ENCODE results near the gene A2M. TPM values are rescaled to one million over a fixed set of nuclear protein-coding genes. Genes with fewer than 3 reads are reported as not detected.
"Not testable (repeated sequence)": the region's sequence is repeated elsewhere in the genome, so short reads cannot be mapped to it uniquely, and the experiment has no call there.

The A2M gene
- total and polyA plus RNA-seq, 2 of the 4 experiments (the other 2 are of a cell fraction), result 1.1 to 3.2 TPM

GRCh38 chr12:9143137-9143536 is 27.4 kb upstream of the A2M start:
- Histone ChIP-seq H3K4me2 (ENCODE audit: low read depth, low read length) (no peak overlapping the region), H3K27me3 (ENCODE audit: control insufficient read depth, insufficient read depth, low read length) (no peaks in the 10 kb centered on the region), H3K18ac (ENCODE audit: low read depth, low read length) (no peak overlapping the region), H4K8ac (ENCODE audit: low read depth in 2 of 2, low read length in 2 of 2) (no peak overlapping the region), H3K4ac (ENCODE audit: low read depth, low read length) (no peak overlapping the region), H3K9me1 (ENCODE audit: insufficient read depth, low read length) (no peaks in the 10 kb centered on the region), H4K91ac (ENCODE audit: insufficient read depth, low read depth, low read length) (no peak overlapping the region), H3K4me1 (ENCODE audit: control insufficient read depth, insufficient read depth, low read length) (no peaks in the 10 kb centered on the region), H3K56ac (ENCODE audit: extremely low read depth, insufficient read depth, low read length) (no peak overlapping the region), H3K23ac (ENCODE audit: low read depth, low read length) (no peak overlapping the region), H3K4me3 (ENCODE audit: insufficient read depth, low read depth, low read length) (no peak overlapping the region), H2AK5ac (ENCODE audit: low read depth, low read length) (no peak overlapping the region), H3K36me3 (ENCODE audit: control insufficient read depth, insufficient read depth, low read length) (no peaks in the 10 kb centered on the region), H2BK120ac (ENCODE audit: low read depth, low read length) (no peak overlapping the region), H4K20me1 (ENCODE audit: insufficient read depth, low read length) (no peaks in the 10 kb centered on the region), H2AFZ (replicated peaks; ENCODE audit: low read length, poor library complexity) (no peak overlapping the region), H2AK9ac (replicated peaks; ENCODE audit: low read depth, low read length, poor library complexity) (no peak overlapping the region), H3K79me1 (ENCODE audit: low read depth in 1 of 2, low read length in 2 of 2) (no peaks in the 10 kb centered on the region), H4K5ac (ENCODE audit: low read depth, low read length) (no peak overlapping the region), H3K27ac (ENCODE audit: insufficient read depth, low read length) (no peak overlapping the region), H2BK20ac (ENCODE audit: low read depth, low read length) (no peak overlapping the region), H3K14ac (replicated peaks; ENCODE audit: low read depth, low read length) (no peak overlapping the region), H2BK5ac (ENCODE audit: low read depth, low read length, poor library complexity, severe bottlenecking) (no peak overlapping the region), H3K9ac (ENCODE audit: low read depth, low read length) (no peak overlapping the region), H2BK15ac (ENCODE audit: low read depth, low read length) (no peak overlapping the region), H3K9me3 (ENCODE audit: control insufficient read depth, insufficient read depth, low read length) (peaks cover 7% of the 10 kb centered on the region)
- no TSS peak for BruUV-seq (replicated peaks)
- dilution Hi-C loops (cut with HindIII; ENCODE audit: low sequenced_read_pairs, unreplicated experiment) (no loop called here), in situ Hi-C loops (cut with MboI; ENCODE audit: low sequenced_read_pairs) (no loop called here), intact Hi-C loops (cut with micrococcal nuclease) (no loop called here)
- DNase-seq (no peak), ATAC-seq (ENCODE audit: low read depth) (no peak)
- POLR2A ChIA-PET (ENCODE audit: unreplicated experiment), result no interaction called here
- 60% methylated on average over 1 of the region's 2 CpGs; no CpG with 5 or more reads in 1 of the 2 experiments for WGBS, 2 experiments (ENCODE audit: extremely low coverage in 2 of 2, insufficient read length in 1 of 2)
- TF ChIP-seq NFE2L2 (IDR thresholded peaks at IDR 0.05; ENCODE audit: low read depth, low read length), result no peak
- CTCF ChIA-PET, result no interaction called here

GRCh38 chr12:9139588-9140290 is 24.0 kb upstream of the A2M start:
- H2AK9ac ChIP-seq (replicated peaks; ENCODE audit: low read depth, low read length, poor library complexity); H4K20me1 ChIP-seq (ENCODE audit: insufficient read depth, low read length); in situ Hi-C loops (cut with MboI; ENCODE audit: low sequenced_read_pairs); H3K79me1 ChIP-seq (ENCODE audit: low read depth in 1 of 2, low read length in 2 of 2); H3K27ac ChIP-seq (ENCODE audit: insufficient read depth, low read length); H2BK15ac ChIP-seq (ENCODE audit: low read depth, low read length); BruUV-seq (replicated peaks); H3K56ac ChIP-seq (ENCODE audit: extremely low read depth, insufficient read depth, low read length); H3K4ac ChIP-seq (ENCODE audit: low read depth, low read length); H3K18ac ChIP-seq (ENCODE audit: low read depth, low read length); H3K9me1 ChIP-seq (ENCODE audit: insufficient read depth, low read length); H3K9me3 ChIP-seq (ENCODE audit: control insufficient read depth, insufficient read depth, low read length); H2AK5ac ChIP-seq (ENCODE audit: low read depth, low read length); H3K27me3 ChIP-seq (ENCODE audit: control insufficient read depth, insufficient read depth, low read length); H3K9ac ChIP-seq (ENCODE audit: low read depth, low read length); H3K14ac ChIP-seq (replicated peaks; ENCODE audit: low read depth, low read length); H3K36me3 ChIP-seq (ENCODE audit: control insufficient read depth, insufficient read depth, low read length); CTCF ChIA-PET; intact Hi-C loops (cut with micrococcal nuclease); dilution Hi-C loops (cut with HindIII; ENCODE audit: low sequenced_read_pairs, unreplicated experiment); POLR2A ChIA-PET (ENCODE audit: unreplicated experiment); ATAC-seq (ENCODE audit: low read depth); H3K4me3 ChIP-seq (ENCODE audit: insufficient read depth, low read depth, low read length); H2BK20ac ChIP-seq (ENCODE audit: low read depth, low read length); H3K23ac ChIP-seq (ENCODE audit: low read depth, low read length); H3K4me1 ChIP-seq (ENCODE audit: control insufficient read depth, insufficient read depth, low read length); H2BK5ac ChIP-seq (ENCODE audit: low read depth, low read length, poor library complexity, severe bottlenecking); H3K4me2 ChIP-seq (ENCODE audit: low read depth, low read length); H4K91ac ChIP-seq (ENCODE audit: insufficient read depth, low read depth, low read length); H4K8ac ChIP-seq (ENCODE audit: low read depth in 2 of 2, low read length in 2 of 2); H2BK120ac ChIP-seq (ENCODE audit: low read depth, low read length); DNase-seq; H2AFZ ChIP-seq (replicated peaks; ENCODE audit: low read length, poor library complexity); H4K5ac ChIP-seq (ENCODE audit: low read depth, low read length): not testable (repeated sequence)
- no CpG with 5 or more reads among the region's 2 CpGs for WGBS, 2 experiments (ENCODE audit: extremely low coverage in 2 of 2, insufficient read length in 1 of 2)
